ENCODE data around the gene BPIFB1.

- TF ChIP-seq CTCF (conservative IDR thresholded peaks at IDR 0.05 in 1 of 2, IDR thresholded peaks at IDR 0.05 in 1 of 2; ENCODE audit: low read depth in 1 of 2, low read length in 2 of 2) (no peak), EZH2 (IDR thresholded peaks at IDR 0.05; ENCODE audit: low read length, missing control alignments) (no peak)
Observed at GRCh38 chr20:33298391-33298790, 15.4 kb downstream of the BPIFB1 start.

All from fibroblast of lung (primary cell).